HUDEP-2 (cell line): ENCODE results near the gene SYCP2.
A peak's percentile ranks its signal among the peaks of the same experiment; 100 is the strongest.
"Not testable (repeated sequence)": the region's sequence is repeated elsewhere in the genome, so short reads cannot be mapped to it uniquely, and the experiment has no call there.

Experiments
- DNase-seq, 76 experiments: peaks; one replicate each; lab custom pipeline; 2025; ENCODE audit not compliant: unreplicated experiment in 76 of 76; lab: John Stamatoyannopoulos, UW

The SYCP2 gene

DNA sequence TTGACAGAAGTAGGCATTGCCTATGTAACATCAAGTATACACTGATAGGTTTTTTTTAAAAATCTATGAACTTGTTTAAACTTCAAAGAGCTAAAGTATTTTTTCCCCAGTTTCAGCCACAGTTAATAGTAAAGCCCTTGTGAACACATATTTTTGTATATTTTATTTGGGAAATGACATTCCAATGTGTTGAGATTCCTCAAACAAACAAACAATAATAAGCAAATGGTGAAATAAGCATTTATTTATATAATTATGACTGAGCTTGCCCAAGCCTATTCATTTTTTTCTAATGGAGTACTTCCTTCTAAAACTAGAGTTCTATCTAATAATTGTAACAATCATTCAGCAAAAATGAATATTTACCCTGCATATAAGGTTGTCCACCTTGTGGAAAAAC, 12.5 kb downstream of the SYCP2 start:
- no peak for DNase-seq

DNA sequence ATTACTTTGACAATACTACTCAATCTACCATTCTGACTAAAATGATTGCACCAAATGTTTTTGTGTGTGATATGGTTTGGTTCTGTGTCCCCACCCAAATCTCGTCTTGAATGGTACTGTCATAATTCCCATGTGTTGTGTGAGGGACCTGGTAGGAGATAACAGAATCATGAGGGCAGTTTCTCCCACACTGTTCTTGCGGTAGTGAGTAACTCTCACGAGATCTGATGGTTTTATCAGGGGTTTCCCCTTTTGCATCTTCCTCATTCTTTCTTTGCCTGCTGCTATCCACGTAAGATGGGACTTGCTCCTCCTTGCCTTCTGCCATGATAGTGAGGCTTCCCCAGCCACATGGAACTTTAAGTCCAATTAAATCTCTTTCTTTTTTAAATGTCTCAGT, 20.8 kb downstream of the SYCP2 start:
- DNase-seq = peak in 15 of 76 experiments; percentile 2 to 41 (median 14)

DNA sequence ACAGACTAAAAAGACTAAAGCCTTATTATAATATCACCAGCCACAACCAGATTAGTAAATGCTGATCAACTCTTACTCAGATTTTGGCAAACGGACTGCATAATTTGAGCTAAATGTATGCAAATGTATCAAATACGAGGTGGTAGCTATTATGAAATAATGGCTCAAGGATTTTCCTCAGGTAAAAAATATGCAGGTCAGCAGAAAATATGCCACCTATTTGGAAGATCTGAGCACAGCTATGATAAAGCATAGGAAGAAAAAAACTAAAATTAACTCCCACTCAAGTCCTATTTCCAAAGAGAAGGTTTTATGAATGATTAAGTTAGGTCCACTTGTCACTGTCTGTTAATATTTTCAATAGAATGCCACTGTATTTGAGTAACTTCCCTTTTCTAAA, 22.4 kb downstream of the SYCP2 start:
- no peak for DNase-seq

DNA sequence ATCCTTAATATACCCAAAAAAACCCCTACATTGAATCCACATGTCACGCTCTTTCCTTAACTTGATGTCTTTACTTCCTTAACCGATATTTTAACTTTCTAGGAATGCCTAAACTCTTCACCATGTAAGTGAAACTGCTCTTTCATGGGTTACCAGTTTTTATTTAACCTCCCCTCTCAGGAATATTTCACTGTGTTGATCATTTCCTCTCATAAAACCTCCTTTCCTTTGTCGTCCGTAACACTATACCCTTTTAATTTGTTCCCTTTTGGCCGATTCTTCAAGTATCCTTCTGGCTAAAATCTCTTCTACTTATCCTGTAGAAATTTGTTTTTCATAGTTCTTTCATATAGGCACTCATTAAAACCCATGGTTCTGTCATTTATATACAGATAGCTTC, 24.6 kb downstream of the SYCP2 start:
- DNase-seq = no peak

DNA sequence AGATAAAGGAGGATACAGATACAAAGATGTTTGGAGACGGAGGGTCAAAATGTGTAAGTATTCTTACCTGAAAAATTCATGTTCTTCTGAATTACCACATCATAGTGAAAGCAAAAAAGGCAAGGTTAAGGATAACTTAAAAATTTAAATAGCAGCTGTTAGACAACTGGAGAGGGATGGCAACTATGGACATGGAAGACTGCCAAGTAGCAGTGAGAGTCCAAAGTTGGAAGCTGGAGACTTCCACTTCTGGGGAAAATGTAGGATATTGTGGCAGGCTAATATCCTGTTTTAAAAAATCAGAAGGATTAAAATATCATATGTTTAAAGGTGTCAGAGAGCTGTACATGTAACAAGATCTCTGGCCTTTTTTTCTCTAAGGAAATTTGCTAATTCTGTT, 29.8 kb downstream of the SYCP2 start:
- DNase-seq = no peak

DNA sequence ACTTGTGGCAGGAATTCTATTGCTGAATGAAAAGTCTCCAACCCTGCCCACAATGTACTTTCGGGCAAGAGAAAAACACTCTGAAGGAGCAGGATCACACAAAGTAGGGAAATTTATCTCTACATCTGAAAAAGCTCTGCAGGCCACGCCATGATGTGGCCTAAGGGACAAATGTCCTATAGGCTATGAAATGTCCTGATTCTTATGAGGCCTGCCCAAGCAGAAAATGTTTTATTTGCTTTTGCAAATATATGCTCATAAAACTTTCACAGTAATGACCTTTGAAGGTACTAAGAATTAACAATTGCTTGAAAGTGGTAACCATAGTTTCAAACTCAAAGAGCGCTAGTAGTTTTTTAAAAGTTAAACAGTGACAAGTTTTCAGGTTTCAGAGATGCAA, 31.0 kb downstream of the SYCP2 start:
- no peak for DNase-seq

DNA sequence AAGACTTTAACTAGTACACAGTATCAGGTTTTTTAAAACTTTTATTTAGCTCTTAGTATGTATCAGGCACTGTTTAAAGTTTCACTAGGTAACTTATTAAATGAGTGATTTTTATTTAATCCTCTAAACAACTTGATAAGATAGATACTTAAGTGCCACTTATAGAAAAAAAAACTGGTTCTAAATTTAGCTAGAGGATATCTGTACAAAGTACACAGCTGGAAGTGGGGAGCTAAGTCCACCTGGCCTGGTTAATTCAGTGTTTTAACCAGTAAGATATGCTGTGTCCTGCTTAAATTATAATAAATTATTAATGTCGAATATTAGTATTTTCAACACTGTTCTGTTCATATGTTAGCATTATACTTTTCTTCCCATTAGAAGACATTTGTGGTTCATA, 37.5 kb downstream of the SYCP2 start:
- DNase-seq = no peak

DNA sequence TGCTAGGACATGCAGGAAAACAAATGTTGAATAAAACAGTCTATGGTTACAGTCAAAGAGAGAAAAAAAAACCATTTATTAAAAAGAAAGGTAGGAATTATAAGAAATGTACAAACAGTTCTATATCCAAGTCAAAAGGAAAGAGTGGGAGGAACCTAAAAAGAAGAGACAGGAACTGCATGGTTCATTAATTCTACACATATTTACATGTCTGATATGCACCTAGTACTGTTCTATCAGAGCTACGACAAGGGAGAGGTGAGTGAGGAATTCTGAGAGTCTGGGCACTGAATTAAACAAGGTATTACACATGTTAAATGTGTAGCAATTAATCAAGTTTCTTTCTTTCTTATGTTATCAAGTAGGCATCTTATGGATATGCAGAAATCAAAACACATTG, 41.9 kb downstream of the SYCP2 start:
- no peak for DNase-seq

DNA sequence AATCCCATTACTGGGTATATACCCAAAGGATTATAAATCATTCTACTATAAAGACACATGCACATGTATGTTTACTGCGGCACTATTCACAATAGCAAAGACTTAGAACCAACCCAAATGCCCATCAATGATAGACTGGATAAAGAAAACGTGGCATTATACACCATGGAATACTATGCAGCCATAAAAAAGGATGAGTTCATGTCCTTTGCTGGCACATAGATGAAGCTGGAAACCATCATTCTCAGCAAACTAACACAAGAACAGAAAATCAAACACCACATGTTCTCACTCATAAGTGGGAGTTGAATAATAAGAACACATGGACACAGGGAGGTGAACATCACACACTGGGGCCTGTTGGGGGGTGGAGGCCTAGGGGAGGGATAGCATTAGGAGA, 43.4 kb downstream of the SYCP2 start:
- DNase-seq = not testable (repeated sequence)

DNA sequence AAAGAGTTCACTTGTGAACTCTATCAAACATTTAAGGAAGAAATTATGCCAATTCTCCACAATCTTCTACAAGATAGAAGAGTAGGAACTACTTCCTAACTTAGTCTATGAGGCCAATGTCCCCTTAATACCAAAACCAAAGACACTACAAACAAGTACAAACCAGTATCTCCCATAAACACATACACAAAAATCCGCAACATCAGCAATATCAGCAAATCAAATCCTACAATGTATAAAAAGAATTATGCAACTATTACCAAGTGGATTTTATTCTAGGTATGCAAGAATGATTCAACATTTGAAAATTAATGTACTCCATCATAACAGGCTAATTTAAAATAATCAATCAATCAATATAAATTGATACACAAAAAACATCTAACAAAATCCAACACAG, 45.4 kb downstream of the SYCP2 start:
- no peak for DNase-seq

DNA sequence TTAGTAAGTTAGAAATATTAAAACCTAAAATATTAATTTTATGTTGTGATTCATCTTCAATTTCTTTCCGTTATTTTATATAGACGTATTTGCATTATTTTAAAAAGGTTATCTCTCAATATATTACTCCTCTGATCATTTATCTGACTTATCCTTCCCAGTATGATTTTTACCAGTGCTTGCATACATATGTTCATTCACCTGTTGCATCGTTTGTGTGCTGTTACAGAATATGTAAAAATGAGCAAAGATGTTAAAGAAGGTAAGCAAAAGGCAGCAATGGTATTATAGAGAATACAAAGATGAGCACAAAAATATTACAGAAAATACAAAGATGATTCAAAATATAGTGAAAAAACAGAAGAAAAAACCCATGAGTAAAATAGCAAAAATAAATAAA, 48.9 kb downstream of the SYCP2 start:
- DNase-seq = no peak

DNA sequence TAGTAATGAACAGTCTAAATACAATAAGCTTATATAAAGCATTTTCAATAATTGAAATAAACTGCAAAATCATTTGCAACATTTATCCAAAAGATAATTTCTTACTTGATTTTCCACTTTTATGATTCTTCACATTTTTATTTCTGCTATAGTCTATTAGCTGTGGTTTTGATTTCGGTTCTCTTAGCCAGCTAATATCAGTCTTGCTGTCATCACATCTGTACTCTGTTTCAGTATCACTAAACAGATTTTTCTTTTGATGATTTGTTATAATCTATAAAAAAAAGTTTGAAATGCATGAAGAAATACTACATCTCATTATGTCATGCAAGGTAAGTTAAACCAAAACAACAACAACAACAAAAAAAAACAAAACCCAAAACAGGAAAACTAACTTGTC, 53.2 kb downstream of the SYCP2 start:
- no peak for DNase-seq

DNA sequence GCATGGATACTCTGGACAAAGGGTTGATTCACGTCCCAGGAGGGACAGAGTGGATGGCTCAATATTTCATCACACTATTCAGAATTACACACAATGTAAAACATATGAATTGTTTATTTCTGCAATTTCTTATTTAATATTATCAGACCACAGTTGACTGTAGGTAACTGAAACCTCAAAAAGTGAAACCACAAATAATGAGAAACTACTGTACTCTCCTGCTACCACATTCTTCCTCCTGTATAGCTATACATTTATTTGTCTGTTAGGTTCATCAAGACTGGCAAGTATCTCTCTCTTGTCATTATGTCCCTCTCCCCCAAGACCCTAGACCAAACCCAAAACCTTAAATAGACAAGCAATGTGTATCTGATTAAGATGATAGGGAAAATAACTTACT, 60.0 kb downstream of the SYCP2 start:
- no peak for DNase-seq

DNA sequence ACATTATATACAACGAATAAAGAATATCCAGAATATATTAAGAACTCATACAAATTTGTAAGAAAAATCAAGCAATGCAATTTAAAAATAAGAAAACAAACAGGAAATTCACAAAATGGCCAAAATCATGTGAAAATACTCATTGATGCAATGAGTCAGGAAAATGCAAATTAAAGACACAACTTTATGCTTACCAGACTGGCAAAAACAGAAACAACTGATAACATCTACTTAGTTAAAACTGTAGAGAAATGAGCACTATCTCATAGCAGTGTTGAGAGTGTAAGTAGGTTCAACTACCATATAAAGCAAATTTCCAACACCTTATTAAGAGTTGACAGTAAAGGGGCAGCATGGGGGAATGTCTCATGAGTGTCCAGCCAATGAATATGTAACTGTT, 62.3 kb downstream of the SYCP2 start:
- no peak for DNase-seq

DNA sequence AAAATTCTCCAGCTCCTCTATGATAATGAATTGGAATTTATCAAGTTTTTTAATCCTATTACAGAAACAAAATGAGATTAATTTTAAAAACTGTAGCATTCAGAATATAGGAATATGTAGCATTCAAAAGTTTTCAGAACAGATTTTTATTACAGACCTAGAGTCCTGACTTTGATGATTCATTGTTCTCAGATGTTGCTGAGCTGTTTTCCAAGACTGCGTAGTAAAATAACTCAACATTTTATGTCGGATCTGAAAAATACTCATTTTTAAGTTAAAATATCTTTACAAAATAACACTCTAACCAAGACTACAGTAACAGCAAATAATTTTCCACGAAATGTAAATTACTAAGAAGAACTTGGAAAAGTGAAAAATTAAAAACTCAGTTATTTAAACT, 67.1 kb downstream of the SYCP2 start:
- no peak for DNase-seq

DNA sequence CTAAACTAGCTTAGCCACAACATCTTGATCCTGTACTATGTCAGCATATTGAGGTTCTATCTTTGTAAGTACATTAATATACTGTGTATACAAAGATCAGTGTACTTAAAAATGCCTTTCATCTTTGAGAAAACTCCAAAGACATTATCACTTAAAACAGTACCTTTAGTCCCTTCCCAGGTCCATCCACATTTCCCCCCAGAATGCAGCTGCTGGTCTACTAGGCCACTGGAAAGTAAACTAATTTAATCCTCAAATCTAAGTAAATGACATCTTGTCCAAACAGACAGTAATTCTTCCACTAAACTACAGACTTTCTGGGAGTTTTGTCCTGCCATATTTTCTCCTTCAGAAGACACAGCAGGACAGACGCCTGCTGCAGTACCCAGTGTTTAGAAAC, 68.7 kb downstream of the SYCP2 start:
- no peak for DNase-seq

DNA sequence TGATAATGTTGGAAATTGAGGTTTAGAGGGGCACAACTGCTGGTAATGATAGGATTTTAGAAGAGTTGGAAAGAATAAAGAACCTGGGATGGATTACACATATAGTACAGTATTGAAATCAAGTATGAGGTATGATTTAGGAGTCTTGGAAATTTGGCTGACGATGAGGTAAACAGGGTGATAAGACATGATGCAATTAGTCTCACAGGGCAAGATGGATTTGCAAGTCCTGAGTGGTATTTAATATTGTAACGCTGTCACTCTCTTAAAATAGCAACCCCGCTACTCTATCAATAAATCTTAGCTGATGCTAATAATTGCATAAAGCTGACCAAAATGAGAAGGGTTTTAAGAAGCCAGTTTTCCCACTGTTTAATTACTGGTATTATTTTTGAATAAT, 70.4 kb downstream of the SYCP2 start:
- DNase-seq = no peak

DNA sequence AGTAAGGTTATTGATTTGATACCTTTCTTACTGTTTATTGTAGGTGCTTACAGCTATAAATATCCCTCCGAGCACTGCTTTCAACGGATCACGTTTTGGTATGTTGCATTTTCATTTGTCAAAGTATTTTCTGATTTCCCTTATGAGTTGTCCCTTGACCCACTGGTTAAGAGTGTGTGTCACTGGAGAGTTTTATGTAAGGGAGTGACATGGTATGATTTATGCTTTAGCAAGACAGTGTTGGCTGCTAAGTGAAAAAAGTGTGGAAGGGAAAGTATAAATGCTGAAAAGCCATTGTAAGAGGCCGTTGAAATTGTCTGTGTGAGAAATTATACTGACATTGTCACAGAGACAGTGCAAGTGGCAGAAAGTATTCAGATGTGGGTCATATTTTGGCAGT, 72.0 kb downstream of the SYCP2 start:
- no peak for DNase-seq

DNA sequence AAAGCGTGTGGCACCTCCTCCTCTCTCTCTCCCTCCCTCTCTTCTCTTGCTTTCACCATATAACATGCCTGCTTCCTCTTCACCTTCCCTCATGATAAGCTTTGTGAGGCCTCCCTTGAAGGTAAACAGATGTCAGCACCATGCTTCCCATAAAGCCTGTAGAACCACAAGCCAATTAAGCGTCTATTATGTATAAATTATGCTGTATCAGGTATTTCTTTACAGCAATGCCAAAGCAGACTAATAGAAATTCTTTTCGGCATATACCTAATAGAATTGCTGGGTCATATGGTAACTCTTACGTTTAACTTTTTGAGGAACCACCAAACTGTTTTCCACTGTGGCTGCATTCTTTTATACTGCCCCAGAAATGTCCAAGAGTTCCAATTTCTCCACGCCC, 75.0 kb downstream of the SYCP2 start:
- no peak for DNase-seq

DNA sequence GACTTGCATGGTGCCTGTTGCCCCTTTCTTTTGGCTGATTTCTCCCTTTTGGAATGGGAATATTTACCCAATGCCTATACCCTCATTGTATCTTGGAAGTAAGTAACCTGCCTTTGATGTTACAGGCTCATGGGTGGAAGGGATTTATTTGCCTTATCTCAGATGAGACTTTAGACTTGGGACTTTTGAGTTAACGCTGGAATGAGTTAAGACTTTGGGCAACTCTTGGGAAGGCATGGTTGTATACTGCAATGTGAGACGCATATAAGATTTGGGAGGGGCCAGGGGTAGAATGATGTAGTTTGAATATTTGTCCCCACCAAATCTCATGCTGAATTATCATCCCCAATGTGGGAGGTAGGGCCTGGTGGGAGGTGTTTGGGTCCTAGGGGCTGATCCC, 75.5 kb downstream of the SYCP2 start:
- DNase-seq = no peak

DNA sequence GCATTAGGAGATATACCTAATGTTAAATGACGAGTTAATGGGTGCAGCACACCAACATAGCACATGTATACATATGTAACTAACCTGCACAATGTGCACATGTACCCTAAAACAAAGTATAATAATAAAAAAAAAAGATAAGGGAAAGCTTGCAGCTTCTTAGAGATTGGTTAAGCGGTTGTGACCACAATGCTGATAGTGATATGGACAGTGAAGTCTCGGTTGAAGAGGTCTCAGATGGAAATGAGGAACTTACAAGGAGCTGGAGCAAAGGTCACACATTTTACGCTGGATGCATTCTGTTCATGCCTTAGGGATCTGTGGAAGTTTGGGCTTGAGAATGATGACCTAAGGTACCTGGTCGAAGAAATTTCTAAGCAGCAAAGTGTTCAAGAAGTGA, 76.5 kb downstream of the SYCP2 start:
- not testable (repeated sequence) for DNase-seq

DNA sequence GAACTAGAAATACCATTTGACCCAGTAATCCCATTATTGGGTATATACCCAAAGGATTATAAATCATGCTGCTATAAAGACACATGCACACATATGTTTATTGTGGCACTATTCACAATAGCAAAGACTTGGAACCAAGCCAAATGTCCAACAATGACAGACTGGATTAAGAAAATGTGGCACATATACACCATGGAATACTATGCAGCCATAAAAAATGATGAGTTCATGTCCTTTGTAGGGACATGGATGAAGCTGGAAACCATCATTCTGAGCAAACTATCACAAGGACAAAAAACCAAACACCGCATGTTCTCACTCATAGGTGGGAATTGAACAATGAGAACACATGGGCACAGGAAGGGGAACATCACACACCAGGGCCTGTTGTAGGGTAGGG, 76.9 kb downstream of the SYCP2 start:
- DNase-seq = not testable (repeated sequence)

DNA sequence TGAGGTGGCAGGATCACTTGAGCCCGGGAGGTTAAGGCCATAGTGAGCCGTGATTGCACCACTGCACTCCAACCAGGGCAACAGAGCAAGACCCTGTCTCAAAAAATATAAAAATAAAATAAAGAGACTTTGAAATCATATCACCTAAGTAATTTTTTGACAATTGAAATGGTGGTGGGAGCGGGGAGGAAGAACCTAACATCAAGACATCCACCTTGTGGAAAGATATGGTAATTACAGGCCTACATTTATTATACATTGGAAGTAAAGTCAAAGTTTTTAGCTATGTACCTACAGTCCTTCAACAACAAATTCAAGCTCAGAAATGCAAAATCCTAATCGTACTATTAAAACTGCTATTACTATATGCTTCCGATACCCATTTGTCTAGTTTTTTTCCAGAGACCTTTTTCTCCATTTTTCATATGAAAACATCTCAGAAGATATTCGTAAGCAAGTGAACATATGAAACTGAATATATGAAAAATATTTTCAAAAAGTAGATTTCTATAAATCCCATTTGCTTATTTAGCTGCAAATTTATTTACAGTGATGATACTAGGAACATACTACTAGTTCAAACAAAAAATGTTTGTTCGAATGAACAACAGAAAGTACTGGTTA, 83.3 kb downstream of the SYCP2 start:
- DNase-seq = peak in 9 of 76 experiments; percentile 3 to 22 (median 10)
